HepG2 (cell line): ENCODE data around the gene ZNF563. TPM values are rescaled to one million over a fixed set of nuclear protein-coding genes. Genes with fewer than 3 reads are reported as not detected.

Source experiments
- ARID2 ChIP-seq: sonication (generic); formaldehyde crosslinking; IDR thresholded peaks from 2 replicates; pipeline ENCODE4 v1.8.1; 2022; ENCODE audit warnings: mild to moderate bottlenecking, missing genetic modification reagents, borderline replicate concordance
- ARNT2 ChIP-seq: sonication (generic); formaldehyde crosslinking; IDR thresholded peaks from 2 replicates; pipeline ENCODE4 v1.8.0; 2022; ENCODE audit warnings: mild to moderate bottlenecking, low read depth, missing genetic modification reagents, moderate library complexity
- CCDC6 ChIP-seq: sonication (generic); formaldehyde crosslinking; IDR thresholded peaks from 2 replicates; pipeline ENCODE4 v1.8.1; 2022; ENCODE audit warnings: mild to moderate bottlenecking, missing genetic modification reagents, moderate library complexity
- EHMT2 ChIP-seq: fragments of 200-600 bp; sonication (generic); IDR thresholded peaks from 2 replicates; pipeline ENCODE4 v1.7.0; 2017; ENCODE audit warnings: antibody characterized with exemption, low read depth, low read length, borderline replicate concordance
- HOXA5 ChIP-seq: sonication (generic); formaldehyde crosslinking; IDR thresholded peaks from 2 replicates; pipeline ENCODE4 v1.4.0; 2020; ENCODE audit warnings: missing genetic modification reagents
- HOXD1 ChIP-seq: sonication (generic); formaldehyde crosslinking; IDR thresholded peaks from 2 replicates; pipeline ENCODE4 v1.5.0; 2020; ENCODE audit warnings: missing genetic modification reagents
- KAT7 ChIP-seq: IDR thresholded peaks from 2 replicates; pipeline ENCODE4 v1.6.1; 2018; ENCODE audit warnings: borderline replicate concordance, missing compliant biosample characterization
- KLF9 ChIP-seq: IDR thresholded peaks from 2 replicates; pipeline ENCODE4 v1.6.1; 2016; ENCODE audit warnings: low read depth
- LCORL ChIP-seq, 2 experiments: fragments of 450-650 bp in 1 of 2; sonication (generic) in 1 of 2; formaldehyde crosslinking in 1 of 2; IDR thresholded peaks; 2 replicates each; pipeline versions ENCODE4 v1.5.0 to v1.6.1; 2017 to 2020; ENCODE audit warnings: antibody characterized with exemption in 1 of 2, missing genetic modification reagents in 1 of 2
- MAFK ChIP-seq, 2 experiments: IDR thresholded peaks in 1 of 2; conservative IDR thresholded peaks in 1 of 2; 2 replicates each; pipeline ENCODE4 v1.6.1; 2011; ENCODE audit warnings: improper control_type of control experiment in 2 of 2, low read length in 2 of 2
- MED13 ChIP-seq: sonication (generic); formaldehyde crosslinking; IDR thresholded peaks from 2 replicates; pipeline ENCODE4 v1.5.0; 2020; ENCODE audit warnings: missing genetic modification reagents
- NFE2L2 ChIP-seq: fragments of 150-350 bp; IDR thresholded peaks from 2 replicates; pipeline ENCODE4 v1.6.1; 2014; ENCODE audit warnings: low read length
- NPAS2 ChIP-seq: sonication (generic); formaldehyde crosslinking; IDR thresholded peaks from 2 replicates; pipeline ENCODE4 v1.8.0; 2022; ENCODE audit warnings: mild to moderate bottlenecking, missing genetic modification reagents, borderline replicate concordance
- PHF20 ChIP-seq: sonication (generic); formaldehyde crosslinking; IDR thresholded peaks from 2 replicates; pipeline ENCODE4 v1.5.0; 2020; ENCODE audit warnings: mild to moderate bottlenecking, missing genetic modification reagents
- RBAK ChIP-seq: sonication (generic); formaldehyde crosslinking; IDR thresholded peaks from 2 replicates; pipeline ENCODE4 v1.5.1; 2020; ENCODE audit warnings: mild to moderate bottlenecking, missing genetic modification reagents
- RFX5 ChIP-seq: IDR thresholded peaks from 2 replicates; pipeline ENCODE4 v1.6.1; 2011; ENCODE audit warnings: low read depth, low read length, improper control_type of control experiment
- SATB2 ChIP-seq: sonication (generic); formaldehyde crosslinking; IDR thresholded peaks from 2 replicates; pipeline ENCODE4 v1.5.0; 2020; ENCODE audit warnings: missing genetic modification reagents
- SKI ChIP-seq: fragments of 450-650 bp; IDR thresholded peaks from one replicate; pipeline ENCODE4 v1.6.1; 2018; ENCODE audit warnings: mild to moderate bottlenecking; ENCODE audit not compliant: partially characterized antibody
- SP1 ChIP-seq, 2 experiments: fragments of 450-650 bp in 1 of 2; sonication (generic) in 1 of 2; formaldehyde crosslinking in 1 of 2; IDR thresholded peaks; 2 replicates each; pipeline versions ENCODE4 v1.4.0 to v1.6.1; 2016 to 2020; ENCODE audit warnings: missing genetic modification reagents in 1 of 2
- ZNF317 ChIP-seq: sonication (generic); formaldehyde crosslinking; IDR thresholded peaks from 2 replicates; pipeline ENCODE4 v1.5.0; 2020; ENCODE audit warnings: mild to moderate bottlenecking, missing genetic modification reagents
- ZNF33B ChIP-seq: sonication (generic); formaldehyde crosslinking; IDR thresholded peaks from 2 replicates; pipeline ENCODE4 v1.5.1; 2020; ENCODE audit warnings: mild to moderate bottlenecking, missing genetic modification reagents
- ZNF34 ChIP-seq: sonication (generic); formaldehyde crosslinking; IDR thresholded peaks from 2 replicates; pipeline ENCODE4 v1.4.0; 2020; ENCODE audit warnings: mild to moderate bottlenecking, missing genetic modification reagents, borderline replicate concordance
- ZNF451 ChIP-seq: sonication (generic); formaldehyde crosslinking; IDR thresholded peaks from 2 replicates; pipeline ENCODE4 v1.5.0; 2020; ENCODE audit warnings: mild to moderate bottlenecking, missing genetic modification reagents
- ZNF709 ChIP-seq: sonication (generic); formaldehyde crosslinking; IDR thresholded peaks from 2 replicates; pipeline ENCODE4 v1.5.0; 2020; ENCODE audit warnings: mild to moderate bottlenecking, missing genetic modification reagents
- ZNF749 ChIP-seq: sonication (generic); formaldehyde crosslinking; IDR thresholded peaks from 2 replicates; pipeline ENCODE4 v1.8.0; 2022; ENCODE audit warnings: mild to moderate bottlenecking, missing genetic modification reagents, moderate library complexity, borderline replicate concordance
- ZNF878 ChIP-seq: sonication (generic); formaldehyde crosslinking; IDR thresholded peaks from 2 replicates; pipeline ENCODE4 v1.8.1; 2023; ENCODE audit warnings: mild to moderate bottlenecking, missing genetic modification reagents, moderate library complexity
- polyA plus RNA-seq, 8 experiments: library from polyadenylated mRNA; depleted of rRNA in 3 of 8; stranded (reverse) in 7 of 8; unstranded in 1 of 8; fragments of >200 nt; fragmentation: Illumina TruSeq in 4 of 8; extraction: Trizol in 4 of 8; gene quantifications; 2 replicates each; pipeline versions ENCODE4 v1.2.1 to v1.2.3, GENCODE V29; 2011 to 2016; ENCODE audit warnings: low read depth in 4 of 8, missing spikeins in 1 of 8, mixed read lengths in 1 of 8; ENCODE audit not compliant: insufficient read depth in 1 of 8
- total RNA-seq, 5 experiments: library from RNA; depleted of rRNA; stranded (reverse); fragments of >200 nt; fragmentation: Illumina TruSeq; extraction: Trizol; gene quantifications; 2 replicates each; pipeline ENCODE4 v1.2.3, GENCODE V29; 2016; ENCODE audit warnings: low read depth in 1 of 5
- TF ChIP-seq, protein P1 (sequence below): sonication (generic); formaldehyde crosslinking; IDR thresholded peaks from 2 replicates; pipeline ENCODE4 v1.4.0; 2020; ENCODE audit warnings: missing genetic modification reagents
- TF ChIP-seq, protein P2 (sequence below): sonication (generic); formaldehyde crosslinking; IDR thresholded peaks from 2 replicates; pipeline ENCODE4 v1.8.1; 2023; ENCODE audit warnings: missing genetic modification reagents, mild to moderate bottlenecking, borderline replicate concordance

Gene ZNF563
- total and polyA plus RNA-seq, 2 of the 13 experiments (the other 11 are each of a cell fraction or from before 2014, with no cell fraction given) = 7.5 to 19.5 TPM

DNA sequence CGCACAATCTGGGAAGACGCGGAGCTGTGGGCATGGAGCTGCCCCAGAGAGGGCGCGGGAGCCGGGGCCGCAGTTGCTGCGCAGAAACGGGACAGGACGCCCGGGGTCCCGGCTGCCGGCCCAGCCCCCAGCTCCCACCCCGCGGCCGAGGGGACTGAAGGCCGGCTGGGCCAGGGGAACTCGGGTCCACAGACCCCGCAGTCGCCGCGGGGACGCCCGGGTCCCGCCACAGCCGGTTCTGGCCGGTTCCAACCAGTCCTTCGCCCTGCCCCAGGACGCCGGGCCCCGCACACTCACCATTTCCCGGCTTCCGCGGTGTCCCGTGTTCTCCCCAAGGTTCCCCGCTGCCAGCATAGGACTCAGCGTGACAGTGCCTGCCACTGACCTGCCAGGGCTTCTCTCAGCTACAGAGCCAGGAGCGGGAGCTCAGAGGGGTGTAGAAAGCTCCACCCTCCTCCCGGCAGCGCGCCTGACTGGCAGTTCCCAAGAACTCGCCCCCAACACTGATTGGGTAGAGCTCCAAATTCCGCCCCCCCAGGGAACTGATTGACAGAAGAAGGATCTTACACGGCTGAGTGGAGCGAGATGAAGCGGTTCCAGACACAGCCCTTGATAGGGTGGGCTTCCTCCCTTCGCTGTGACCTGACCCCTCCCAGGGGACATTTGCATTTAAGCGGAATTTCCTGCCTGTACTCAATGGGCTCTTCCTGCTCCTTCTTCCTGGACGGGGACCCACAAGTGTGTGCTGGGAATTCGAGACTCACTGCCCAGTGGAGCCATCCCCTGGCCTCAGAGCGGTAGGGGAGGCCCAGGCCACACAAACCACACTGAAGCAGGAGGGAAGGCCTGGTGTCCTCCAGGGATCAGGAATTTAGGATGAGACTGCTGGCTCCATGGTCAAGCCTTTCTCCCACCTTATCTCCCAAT lies 32.1 kb upstream of the ZNF563 start, which contains the start of gene ZNF442 (continued):
- TF ChIP-seq ARID2 (0 out of 2 replicates have a peak, but pooled peaks have one; percentile 60), HOXA5 (CRISPR knock-in tag) (0 out of 2 replicates have a peak, but pooled peaks have one; percentile 42), RBAK (no peak), RFX5 (peak; percentile 65), ARNT2 (peak; percentile 86; the same call in 1 of the 2 replicates), MED13 (peak; percentile 59; the same call in 1 of the 2 replicates), ZNF34 (peak; percentile 53; the same call in 1 of the 2 replicates), ZNF451 (CRISPR knock-in tag) (no peak), ZNF878 (CRISPR knock-in tag) (no peak), MAFK (conservative IDR thresholded peaks at IDR 0.05 in 1 of 2, IDR thresholded peaks at IDR 0.05 in 1 of 2; ENCODE audit: low read length in 2 of 2) (no peak), NFE2L2 (no peak), KAT7 (CRISPR knock-in tag) (no peak), EHMT2 (no peak; the same call in 1 of the 2 replicates), SP1 (IDR thresholded peaks at IDR 0.05) (no peak), SP1 (CRISPR knock-in tag; IDR thresholded peaks at IDR 0.05) (no peak; the same call in none of the 2 replicates), SATB2 (CRISPR knock-in tag) (no peak), ZNF317 (CRISPR knock-in tag) (no peak), LCORL (IDR thresholded peaks at IDR 0.05) (no peak), LCORL (CRISPR knock-in tag; IDR thresholded peaks at IDR 0.05) (peak; percentile 33; the same call in 1 of the 2 replicates), ZNF33B (CRISPR knock-in tag) (0 out of 2 replicates have a peak, but pooled peaks have one; percentile 19), PHF20 (peak; percentile 90), ZNF709 (peak; percentile 72; the same call in 1 of the 2 replicates), ZNF749 (CRISPR knock-in tag) (0 out of 2 replicates have a peak, but pooled peaks have one; percentile 35), SKI (no peak), KLF9 (0 out of 2 replicates have a peak, but pooled peaks have one; percentile 25), CCDC6 (no peak), NPAS2 (no peak), HOXD1 (no peak)
- TF ChIP-seq, protein P1, sequence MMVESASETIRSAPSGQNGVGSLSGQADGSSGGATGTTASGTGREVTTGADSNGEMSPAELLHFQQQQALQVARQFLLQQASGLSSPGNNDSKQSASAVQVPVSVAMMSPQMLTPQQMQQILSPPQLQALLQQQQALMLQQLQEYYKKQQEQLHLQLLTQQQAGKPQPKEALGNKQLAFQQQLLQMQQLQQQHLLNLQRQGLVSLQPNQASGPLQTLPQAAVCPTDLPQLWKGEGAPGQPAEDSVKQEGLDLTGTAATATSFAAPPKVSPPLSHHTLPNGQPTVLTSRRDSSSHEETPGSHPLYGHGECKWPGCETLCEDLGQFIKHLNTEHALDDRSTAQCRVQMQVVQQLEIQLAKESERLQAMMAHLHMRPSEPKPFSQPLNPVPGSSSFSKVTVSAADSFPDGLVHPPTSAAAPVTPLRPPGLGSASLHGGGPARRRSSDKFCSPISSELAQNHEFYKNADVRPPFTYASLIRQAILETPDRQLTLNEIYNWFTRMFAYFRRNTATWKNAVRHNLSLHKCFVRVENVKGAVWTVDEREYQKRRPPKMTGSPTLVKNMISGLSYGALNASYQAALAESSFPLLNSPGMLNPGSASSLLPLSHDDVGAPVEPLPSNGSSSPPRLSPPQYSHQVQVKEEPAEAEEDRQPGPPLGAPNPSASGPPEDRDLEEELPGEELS (CRISPR knock-in tag) = peak; percentile 34; the same call in 1 of the 2 replicates
- TF ChIP-seq, protein P2, sequence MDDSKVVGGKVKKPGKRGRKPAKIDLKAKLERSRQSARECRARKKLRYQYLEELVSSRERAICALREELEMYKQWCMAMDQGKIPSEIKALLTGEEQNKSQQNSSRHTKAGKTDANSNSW = no peak
